B cell (primary cell): ENCODE results near the gene H3-3A. TPM values are rescaled to one million over a fixed set of nuclear protein-coding genes. Genes with fewer than 3 reads are reported as not detected.
"Not testable (repeated sequence)": the region's sequence is repeated elsewhere in the genome, so short reads cannot be mapped to it uniquely, and the experiment has no call there.

Experiments
- ATAC-seq: fragments of 200-7000 bp; cut with Tn5 transposase; one replicate; pipeline ENCODE4 v1.10.0; 2021; ENCODE audit warnings: low read depth, mild to moderate bottlenecking, moderate number of reproducible peaks, moderate library complexity
- CTCF ChIA-PET: fragments of 350-600 bp; sonication (Branson Sonifier 250); formaldehyde crosslinking; loops from one replicate; lab custom pipeline; 2021; ENCODE audit warnings: antibody characterized with exemption, inconsistent platforms; lab: Charles Lee
- POLR2A ChIA-PET: fragments of 350-600 bp; sonication (Branson Sonifier 250); formaldehyde crosslinking; loops from one replicate; lab custom pipeline; 2021; ENCODE audit warnings: antibody characterized with exemption; lab: Charles Lee
- DNase-seq: peaks from one replicate; pipeline ENCODE4 v3.0.0; 2013
- H2AFZ ChIP-seq: 2 replicates; pipeline ENCODE4 v1.6.1; 2012; ENCODE audit warnings: mild to moderate bottlenecking, low read depth, low read length; ENCODE audit not compliant: insufficient read depth, poor library complexity, severe bottlenecking
- H3K27ac ChIP-seq, 2 donors: 1 replicate in 1 of 2; 2 replicates in 1 of 2; pipeline ENCODE4 v1.5.1; 2012 to 2013; ENCODE audit warnings: low read length in 2 of 2, mild to moderate bottlenecking in 2 of 2, moderate library complexity in 1 of 2
- H3K27me3 ChIP-seq, 4 experiments: fragments of 200-600 bp in 1 of 4; sonication (generic) in 1 of 4; replicated peaks in 1 of 4; 1 replicate in 2 of 4; 2 replicates in 2 of 4; pipeline versions ENCODE4 v1.6.1 to v1.7.0; 2013 to 2016; ENCODE audit warnings: low read length in 3 of 4, mild to moderate bottlenecking in 2 of 4, mixed read lengths in 1 of 4, moderate library complexity in 1 of 4; ENCODE audit not compliant: insufficient read depth in 4 of 4, control insufficient read depth in 3 of 4; ENCODE audit errors: control extremely low read depth in 1 of 4
- H3K36me3 ChIP-seq, 2 experiments: replicated peaks in 1 of 2; 1 replicate in 1 of 2; 2 replicates in 1 of 2; pipeline versions ENCODE4 v1.6.1 to v1.7.1; 2013; ENCODE audit warnings: low read length in 1 of 2; ENCODE audit not compliant: insufficient read depth in 2 of 2, control insufficient read depth in 1 of 2; ENCODE audit errors: control extremely low read depth in 1 of 2, extremely low read depth in 1 of 2
- H3K4me1 ChIP-seq, 2 donors: fragments of 200-600 bp in 1 of 2; sonication (generic) in 1 of 2; 1 replicate in 1 of 2; 2 replicates in 1 of 2; pipeline versions ENCODE4 v1.5.1 to v1.6.1; 2013 to 2017; ENCODE audit warnings: low read length in 2 of 2; ENCODE audit not compliant: control insufficient read depth in 2 of 2, insufficient read depth in 2 of 2
- H3K4me2 ChIP-seq: replicated peaks from 2 replicates; pipeline ENCODE3; 2012; ENCODE audit warnings: mild to moderate bottlenecking, low read depth, low read length; ENCODE audit not compliant: poor library complexity, severe bottlenecking
- H3K4me3 ChIP-seq, 5 experiments: fragments of 200-600 bp in 1 of 5; sonication (generic) in 1 of 5; 1 replicate in 3 of 5; 2 replicates in 2 of 5; pipeline versions ENCODE4 v1.5.1 to v1.7.0; 2011 to 2016; ENCODE audit warnings: low read length in 4 of 5, mild to moderate bottlenecking in 4 of 5, low read depth in 2 of 5, control low read depth in 1 of 5, moderate library complexity in 1 of 5; ENCODE audit not compliant: insufficient read depth in 1 of 5; ENCODE audit errors: control extremely low read depth in 1 of 5, extremely low read depth in 1 of 5
- H3K79me2 ChIP-seq: fragments of 200-600 bp; sonication (generic); one replicate; pipeline ENCODE4 v1.6.0; 2016; ENCODE audit warnings: low read length; ENCODE audit not compliant: control insufficient read depth, insufficient read depth
- H3K9ac ChIP-seq: fragments of 200-600 bp; sonication (generic); 2 replicates; pipeline ENCODE4 v1.6.1; 2017; ENCODE audit warnings: mild to moderate bottlenecking, low read length, moderate library complexity
- H3K9me3 ChIP-seq, 3 donors: one replicate each; pipeline versions ENCODE4 v1.6.1 to v1.7.1; 2013; ENCODE audit warnings: low read length in 2 of 3; ENCODE audit not compliant: control insufficient read depth in 2 of 3, insufficient read depth in 1 of 3; ENCODE audit errors: control extremely low read depth in 1 of 3
- H4K20me1 ChIP-seq: 2 replicates; pipeline ENCODE4 v1.6.0; 2012; ENCODE audit warnings: mild to moderate bottlenecking, low read length; ENCODE audit not compliant: insufficient read depth, control insufficient read depth, poor library complexity, severe bottlenecking
- H3K27ac Mint-ChIP-seq: one replicate; pipeline ENCODE4 v1.8.0; 2021; ENCODE audit warnings: mixed read lengths
- H3K27me3 Mint-ChIP-seq: one replicate; pipeline ENCODE4 v1.8.0; 2021; ENCODE audit warnings: mixed read lengths
- H3K4me1 Mint-ChIP-seq: one replicate; pipeline ENCODE4 v1.8.0; 2021; ENCODE audit warnings: mixed read lengths
- H3K4me3 Mint-ChIP-seq: one replicate; pipeline ENCODE4 v1.8.0; 2021; ENCODE audit warnings: mixed read lengths
- H3K9me3 Mint-ChIP-seq: one replicate; pipeline ENCODE4 v1.8.0; 2022; ENCODE audit warnings: mixed read lengths; ENCODE audit not compliant: insufficient read depth
- EZH2 ChIP-seq: IDR thresholded peaks from 2 replicates; pipeline ENCODE4 v1.6.1; 2012; ENCODE audit warnings: borderline replicate concordance, low read depth, mild to moderate bottlenecking, moderate library complexity, low read length; ENCODE audit not compliant: insufficient read depth, poor library complexity, severe bottlenecking
- WGBS: methylation state at CpG from one replicate; pipeline ENCODE4 v1.1.5; 2013; ENCODE audit warnings: missing lambda C conversion rate; ENCODE audit not compliant: insufficient coverage; 5-methylcytosine and 5-hydroxymethylcytosine counted together
- intact Hi-C: fragments of 100-400 bp; cut with micrococcal nuclease; formaldehyde crosslinking; loops from one replicate; pipeline ENCODE4 v1.10.0; 2022
- polyA plus RNA-seq: library from polyadenylated mRNA; depleted of rRNA; stranded (reverse); fragments of >200 nt; gene quantifications from 2 replicates; pipeline ENCODE4 v1.2.3, GENCODE V29; 2012
- total RNA-seq, 2 donors: library from RNA; stranded (reverse); fragments of 120-200 nt in 1 of 2; gene quantifications; 1 replicate in 1 of 2; 2 replicates in 1 of 2; pipeline versions ENCODE4 v1.2.3 to v1.2.4, GENCODE V29; 2013 to 2022
- TF ChIP-seq, protein P1 (sequence below): fragments of 200-600 bp; IDR thresholded peaks from one replicate; pipeline ENCODE4 v1.8.0; 2022; ENCODE audit warnings: antibody characterized with exemption, mild to moderate bottlenecking

The H3-3A gene
- total and polyA plus RNA-seq, 2 donors (not counting 1 experiment from before 2014, with no cell fraction given) = 349 to 561 TPM

DNA sequence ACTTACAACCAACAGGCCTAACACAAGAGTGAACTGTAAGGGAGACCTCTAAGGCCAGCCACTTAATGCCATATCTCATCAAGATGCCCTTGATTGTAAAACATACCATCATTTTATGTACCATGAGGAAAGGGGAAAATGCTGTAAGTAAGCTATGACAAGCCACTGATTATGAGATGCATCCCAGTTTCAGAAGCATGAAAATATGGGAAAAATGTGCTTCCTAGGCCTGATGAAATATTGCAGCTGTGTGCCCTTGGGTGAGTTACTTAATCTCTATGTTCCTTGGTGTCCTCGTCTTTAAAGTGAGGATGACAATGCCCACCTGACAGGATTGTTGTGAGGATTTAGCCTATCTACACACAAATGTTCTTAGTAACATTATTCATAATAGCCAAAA is 28.9 kb downstream of the H3-3A start:
- ChIA-PET CTCF (interaction anchor here (0.6 kb wide), 1 partner anchor 239 kb away, joined by 6 read pairs; no protein-coding TSS in a partner anchor), POLR2A (no interaction called here)
- Histone ChIP-seq H3K4me3 (no peak overlapping the region), H3K27me3 (peaks cover 0 to 3% (median 0%) of the 10 kb centered on the region in 4 experiments), H2AFZ (no peak overlapping the region), H3K4me1 (no peaks in the 10 kb centered on the region), H3K4me2 (no peak overlapping the region), H3K9me3 (no peaks in the 10 kb centered on the region), H3K27ac (no peak overlapping the region), H3K9ac (no peak overlapping the region), H4K20me1 (no peaks in the 10 kb centered on the region), H3K79me2 (no peaks in the 10 kb centered on the region), H3K36me3 (no peaks in the 10 kb centered on the region)
- ATAC-seq = no peak
- TF ChIP-seq EZH2 = no peak
- TF ChIP-seq, protein P1, sequence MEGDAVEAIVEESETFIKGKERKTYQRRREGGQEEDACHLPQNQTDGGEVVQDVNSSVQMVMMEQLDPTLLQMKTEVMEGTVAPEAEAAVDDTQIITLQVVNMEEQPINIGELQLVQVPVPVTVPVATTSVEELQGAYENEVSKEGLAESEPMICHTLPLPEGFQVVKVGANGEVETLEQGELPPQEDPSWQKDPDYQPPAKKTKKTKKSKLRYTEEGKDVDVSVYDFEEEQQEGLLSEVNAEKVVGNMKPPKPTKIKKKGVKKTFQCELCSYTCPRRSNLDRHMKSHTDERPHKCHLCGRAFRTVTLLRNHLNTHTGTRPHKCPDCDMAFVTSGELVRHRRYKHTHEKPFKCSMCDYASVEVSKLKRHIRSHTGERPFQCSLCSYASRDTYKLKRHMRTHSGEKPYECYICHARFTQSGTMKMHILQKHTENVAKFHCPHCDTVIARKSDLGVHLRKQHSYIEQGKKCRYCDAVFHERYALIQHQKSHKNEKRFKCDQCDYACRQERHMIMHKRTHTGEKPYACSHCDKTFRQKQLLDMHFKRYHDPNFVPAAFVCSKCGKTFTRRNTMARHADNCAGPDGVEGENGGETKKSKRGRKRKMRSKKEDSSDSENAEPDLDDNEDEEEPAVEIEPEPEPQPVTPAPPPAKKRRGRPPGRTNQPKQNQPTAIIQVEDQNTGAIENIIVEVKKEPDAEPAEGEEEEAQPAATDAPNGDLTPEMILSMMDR = no peak
- WGBS = no CpG with 5 or more reads among the region's 1 CpG
- intact Hi-C loops = no loop called here
- no peaks in the 10 kb centered on the region for H3K9me3 Mint-ChIP-seq
- no peak overlapping the region for H3K4me3 Mint-ChIP-seq
- no peaks in the 10 kb centered on the region for H3K27me3 Mint-ChIP-seq
- H3K4me1 Mint-ChIP-seq = no peaks in the 10 kb centered on the region
- no peak overlapping the region for H3K27ac Mint-ChIP-seq
- no peak for DNase-seq

DNA sequence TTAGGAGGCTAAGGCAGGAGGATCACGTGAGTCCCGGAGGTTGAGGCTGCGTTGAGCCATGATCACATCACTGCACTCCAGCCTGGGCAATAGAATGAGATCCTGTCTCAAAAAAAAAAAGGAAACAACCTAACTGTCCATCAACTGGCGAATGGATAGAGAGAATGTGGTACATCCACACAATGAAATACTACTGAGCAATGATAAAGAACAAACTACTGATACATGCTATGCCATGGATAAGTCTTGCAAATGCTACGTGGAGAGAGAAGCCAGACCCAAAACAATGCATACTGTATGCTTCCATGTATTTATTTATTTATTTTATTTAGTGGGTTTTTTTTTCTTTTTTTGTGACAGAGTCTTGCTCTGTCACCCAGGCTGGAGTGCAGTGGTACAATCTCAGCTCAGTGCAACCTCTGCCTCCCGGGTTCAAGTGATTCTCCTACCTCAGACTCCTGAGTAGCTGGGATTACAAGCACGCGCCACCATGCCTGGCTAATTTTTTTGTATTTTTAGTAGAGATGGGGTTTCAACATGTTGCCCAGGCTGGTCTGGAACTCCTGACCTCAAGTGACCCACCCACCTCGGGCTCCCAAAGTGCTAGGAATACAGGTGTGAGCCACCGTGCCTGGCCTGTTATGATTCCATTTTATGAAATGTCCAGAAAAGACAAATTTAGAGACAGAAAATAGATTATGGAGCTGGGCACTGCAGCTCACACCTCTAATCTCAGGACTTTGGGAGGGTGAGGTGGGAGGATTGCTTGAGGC is 29.7 kb downstream of the H3-3A start:
- H3K27ac Mint-ChIP-seq = not testable (repeated sequence)
- CTCF ChIA-PET = interaction anchor here (0.6 to 1.1 kb wide), 2 partner anchors 9 to 78 kb away, joined by 3 to 6 read pairs; no protein-coding TSS in a partner anchor

More for the DNA sequence above, 29.7 kb downstream of the H3-3A start:
- H3K79me2 ChIP-seq, H3K4me2 ChIP-seq, H3K9me3 Mint-ChIP-seq, H4K20me1 ChIP-seq, H3K27me3 Mint-ChIP-seq, H3K27me3 ChIP-seq, H3K4me3 ChIP-seq, intact Hi-C loops, DNase-seq, H3K4me1 Mint-ChIP-seq, POLR2A ChIA-PET, H3K27ac ChIP-seq, ATAC-seq, H2AFZ ChIP-seq, H3K4me1 ChIP-seq, H3K9ac ChIP-seq, H3K9me3 ChIP-seq, H3K4me3 Mint-ChIP-seq, H3K36me3 ChIP-seq: not testable (repeated sequence)
- WGBS = no CpG with 5 or more reads among the region's 10 CpGs
